HEK293 (cell line): ENCODE measurements around the gene MSH5.

ENCODE experiments used
- CTCF ChIA-PET: fragments of 350-600 bp; formaldehyde crosslinking; extraction: SDS; loops from one replicate; lab custom pipeline; 2021; ENCODE audit warnings: antibody characterized with exemption; lab: Yijun Ruan, JAX
- POLR2A ChIA-PET: fragments of 300-600 bp; formaldehyde crosslinking; extraction: SDS; loops from one replicate; lab custom pipeline; 2020; ENCODE audit warnings: antibody characterized with exemption, inconsistent platforms; lab: Yijun Ruan, JAX
- H3K27ac ChIP-seq: fragments of 200-500 bp; sonication (Bioruptor generic); 2 replicates; pipeline ENCODE4 v1.5.1; 2014; ENCODE audit warnings: low read depth, low read length, control low read depth, inconsistent platforms; ENCODE audit errors: extremely low read depth
- H3K36me3 ChIP-seq, 2 experiments: fragments of 200-500 bp in 1 of 2; sonication (Bioruptor generic) in 1 of 2; 1 replicate in 1 of 2; 2 replicates in 1 of 2; pipeline ENCODE4 v1.5.1; 2014 to 2017; ENCODE audit warnings: inconsistent platforms in 2 of 2, low read length in 2 of 2; ENCODE audit not compliant: control insufficient read depth in 2 of 2, insufficient read depth in 1 of 2
- H3K4me1 ChIP-seq: fragments of 200-500 bp; sonication (Bioruptor generic); 2 replicates; pipeline ENCODE4 v1.5.1; 2014; ENCODE audit warnings: mild to moderate bottlenecking, low read length, inconsistent platforms; ENCODE audit not compliant: control insufficient read depth, insufficient read depth
- H3K4me3 ChIP-seq: 2 replicates; pipeline ENCODE4 v1.5.1; 2011; ENCODE audit warnings: low read depth, mild to moderate bottlenecking, control low read depth, low read length, moderate library complexity
- H3K9me3 ChIP-seq: fragments of 200-500 bp; sonication (Bioruptor generic); 2 replicates; pipeline ENCODE4 v1.5.1; 2014; ENCODE audit warnings: low read depth, low read length, inconsistent platforms; ENCODE audit not compliant: control insufficient read depth, insufficient read depth
- GFI1B ChIP-seq: fragments of 450-650 bp; formaldehyde crosslinking; IDR thresholded peaks from 2 replicates; pipeline ENCODE4 v1.5.1; 2016; ENCODE audit warnings: missing biosample characterization, missing genetic modification characterization
- PRDM1 ChIP-seq: fragments of 450-650 bp; formaldehyde crosslinking; IDR thresholded peaks from 2 replicates; pipeline ENCODE4; 2016; ENCODE audit warnings: missing biosample characterization, missing genetic modification characterization
- TRIM28 ChIP-seq: IDR thresholded peaks from 2 replicates; pipeline ENCODE4 v1.6.1; 2011; ENCODE audit warnings: low read length, control low read depth, borderline replicate concordance
- ZBTB6 ChIP-seq: fragments of 450-650 bp; formaldehyde crosslinking; IDR thresholded peaks from 2 replicates; pipeline ENCODE4 v1.5.1; 2017; ENCODE audit warnings: missing biosample characterization, missing genetic modification characterization
- ZNF221 ChIP-seq: fragments of 450-650 bp; formaldehyde crosslinking; IDR thresholded peaks from 2 replicates; pipeline ENCODE4 v1.5.1; 2017; ENCODE audit warnings: missing biosample characterization, missing genetic modification characterization, borderline replicate concordance
- ZNF248 ChIP-seq: fragments of 450-650 bp; formaldehyde crosslinking; IDR thresholded peaks from 2 replicates; pipeline ENCODE4 v1.5.1; 2017; ENCODE audit warnings: missing biosample characterization, missing genetic modification characterization
- ZNF423 ChIP-seq: fragments of 450-650 bp; formaldehyde crosslinking; IDR thresholded peaks from 2 replicates; pipeline ENCODE4 v1.5.1; 2016; ENCODE audit warnings: missing biosample characterization, missing genetic modification characterization
- ZNF449 ChIP-seq: fragments of 450-650 bp; formaldehyde crosslinking; IDR thresholded peaks from 2 replicates; pipeline ENCODE4 v1.5.1; 2017; ENCODE audit warnings: missing biosample characterization, mild to moderate bottlenecking, missing genetic modification characterization, moderate library complexity
- ZNF555 ChIP-seq: fragments of 450-650 bp; formaldehyde crosslinking; conservative IDR thresholded peaks from 2 replicates; pipeline ENCODE4 v1.5.1; 2017; ENCODE audit warnings: missing biosample characterization, mild to moderate bottlenecking, missing genetic modification characterization, inconsistent platforms
- ZNF621 ChIP-seq: fragments of 450-650 bp; formaldehyde crosslinking; IDR thresholded peaks from 2 replicates; pipeline ENCODE4 v1.5.1; 2017; ENCODE audit warnings: missing biosample characterization, missing genetic modification characterization
- ZNF626 ChIP-seq: fragments of 450-650 bp; sonication (Bioruptor Pico); formaldehyde crosslinking; IDR thresholded peaks from 2 replicates; pipeline ENCODE4 v1.5.1; 2018; ENCODE audit warnings: missing biosample characterization, missing genetic modification characterization, inconsistent platforms
- ZNF629 ChIP-seq: fragments of 450-650 bp; formaldehyde crosslinking; IDR thresholded peaks from 2 replicates; pipeline ENCODE4 v1.5.1; 2017; ENCODE audit warnings: missing biosample characterization, missing genetic modification characterization
- ZNF692 ChIP-seq: fragments of 450-650 bp; formaldehyde crosslinking; IDR thresholded peaks from 2 replicates; pipeline ENCODE4 v1.5.1; 2016; ENCODE audit warnings: missing biosample characterization, missing genetic modification characterization
- ZNF777 ChIP-seq: fragments of 450-650 bp; formaldehyde crosslinking; IDR thresholded peaks from 2 replicates; pipeline ENCODE4 v1.5.1; 2017; ENCODE audit warnings: missing biosample characterization, missing genetic modification characterization, borderline replicate concordance

The MSH5 gene

GRCh38 chr6:31765910-31766794 lies 26.3 kb downstream of the MSH5 start:
- H3K4me1 ChIP-seq: no peaks in the 10 kb centered on the region
- peaks cover 4 to 38% of the 10 kb centered on the region in 2 experiments; a peak in 1 of 3 replicates for H3K36me3 ChIP-seq
- POLR2A ChIA-PET: interaction anchor here (0.5 to 1.2 kb wide), 7 partner anchors 11 to 122 kb away, joined by 3 to 5 read pairs (median 3); partner anchors contain the start of genes HSPA1A, HSPA1B, HSPA1L and VWA7
- no peak overlapping the region for H3K4me3 ChIP-seq
- TF ChIP-seq GFI1B (tag by site-specific recombination): no peak
- no peak for TF ChIP-seq ZNF248 (tag by site-specific recombination)
- no peak for TF ChIP-seq ZNF692 (tag by site-specific recombination)
- TF ChIP-seq ZNF555 (tag by site-specific recombination): no peak
- no peak for TF ChIP-seq ZNF423 (tag by site-specific recombination)
- no peak for TF ChIP-seq ZNF777 (tag by site-specific recombination)
- TF ChIP-seq ZNF449 (tag by site-specific recombination): no peak
- no peak for TF ChIP-seq ZNF221
- no peak for TF ChIP-seq TRIM28
- TF ChIP-seq ZNF621: no peak
- no peak for TF ChIP-seq ZNF629 (tag by site-specific recombination)
- H3K27ac ChIP-seq: no peak overlapping the region; the same call in 1 of the 2 replicates
- CTCF ChIA-PET: interaction anchor here (0.6 to 1.9 kb wide), 4 partner anchors 13 to 1824 kb away, joined by 3 to 6 read pairs (median 3); partner anchors contain the start of genes LY6G5C and VARS1
- H3K9me3 ChIP-seq: no peaks in the 10 kb centered on the region

- POLR2A ChIA-PET: interaction anchor here (1.2 kb wide), 1 partner anchor 60 kb away, joined by 5 read pairs; the partner anchor contains the start of gene HSPA1B
- TF ChIP-seq ZNF248 (tag by site-specific recombination) (no peak), ZBTB6 (tag by site-specific recombination) (no peak)
- Histone ChIP-seq H3K9me3 (no peaks in the 10 kb centered on the region), H3K4me3 (no peak overlapping the region), H3K27ac (no peak overlapping the region), H3K4me1 (no peaks in the 10 kb centered on the region), H3K36me3 (peaks cover 2 to 28% of the 10 kb centered on the region in 2 experiments; a peak in 1 of 3 replicates)
- CTCF ChIA-PET: interaction anchor here (1.0 to 1.9 kb wide), 2 partner anchors 29 to 86 kb away, joined by 3 to 6 read pairs; partner anchors contain the start of genes LY6G5C and VARS1
Measured at GRCh38 chr6:31767096-31767645, 27.4 kb downstream of the MSH5 start.

- no peak overlapping the region for H3K4me3 ChIP-seq
- peaks cover 0 to 13% of the 10 kb centered on the region in 2 experiments; a peak in 1 of 3 replicates for H3K36me3 ChIP-seq
- TF ChIP-seq ZNF626 (no peak), PRDM1 (peak; percentile 32; the same call in 1 of the 2 replicates)
- no peak overlapping the region for H3K27ac ChIP-seq
- no peaks in the 10 kb centered on the region for H3K4me1 ChIP-seq
- ChIA-PET CTCF (interaction anchor here (0.5 to 2.6 kb wide), 25 partner anchors 8 to 820 kb away, joined by 3 to 50 read pairs (median 10); partner anchors contain the start of genes CLIC1, DDAH2, LSM2 and LY6G5C), POLR2A (interaction anchor here (1.0 to 7.2 kb wide), 8 partner anchors 19 to 114 kb away, joined by 3 to 48 read pairs (median 3); partner anchors contain the start of genes HSPA1B and NEU1)
- no peaks in the 10 kb centered on the region for H3K9me3 ChIP-seq
Measured at GRCh38 chr6:31768363-31769257, 28.8 kb downstream of the MSH5 start.
